Endothelial cell of umbilical vein (primary cell): Measurements from ENCODE around the gene SRGAP3. TPM values are rescaled to one million over a fixed set of nuclear protein-coding genes. Genes with fewer than 3 reads are reported as not detected.

Experiments
- BruUV-seq: library from RNA; stranded (reverse); fragments of 400-500 nt; replicated peaks from 2 replicates; lab custom pipeline; 2021; lab: Mats Ljungman, UMichigan
- CTCF ChIA-PET: fragments of 300-600, 350-600 bp; sonication (Branson Sonifier 250); formaldehyde crosslinking; loops from one replicate; lab custom pipeline; 2021; ENCODE audit warnings: antibody characterized with exemption, inconsistent platforms; lab: Charles Lee
- POLR2A ChIA-PET: fragments of 300-600, 350-600 bp; sonication (Branson Sonifier 250); formaldehyde crosslinking; loops from one replicate; lab custom pipeline; 2021; ENCODE audit warnings: antibody characterized with exemption, inconsistent platforms; lab: Charles Lee
- DNase-seq: peaks from one replicate; pipeline ENCODE4 v3.0.0-alpha.2; 2011; ENCODE audit warnings: low read depth, low spot score
- FAIRE-seq: peaks from 2 replicates; lab custom pipeline; 2011; peaks lifted over from hg19 to GRCh38; lab: Jason Lieb, UNC
- H2AFZ ChIP-seq: 2 replicates; pipeline ENCODE4 v1.6.0; 2012; ENCODE audit warnings: low read depth, low read length, control low read depth, inconsistent platforms
- H3K27ac ChIP-seq: 2 replicates; pipeline ENCODE4 v1.5.1; 2011; ENCODE audit warnings: low read depth, mild to moderate bottlenecking, control low read depth, low read length, moderate library complexity; ENCODE audit not compliant: insufficient read depth
- H3K27me3 ChIP-seq, 2 experiments: 2 replicates each; pipeline versions ENCODE4 v1.6.0 to v1.6.1; 2011; ENCODE audit warnings: low read length in 2 of 2, mixed read lengths in 1 of 2; ENCODE audit not compliant: control insufficient read depth in 2 of 2, insufficient read depth in 2 of 2
- H3K36me3 ChIP-seq, 2 experiments: 2 replicates in 1 of 2; 3 replicates in 1 of 2; pipeline ENCODE4 v1.5.1; 2011; ENCODE audit warnings: low read length in 2 of 2, mild to moderate bottlenecking in 1 of 2, moderate library complexity in 1 of 2; ENCODE audit not compliant: control insufficient read depth in 2 of 2, insufficient read depth in 2 of 2; ENCODE audit errors: extremely low read depth in 1 of 2
- H3K4me1 ChIP-seq: 3 replicates; pipeline ENCODE4 v1.5.1; 2011; ENCODE audit warnings: mild to moderate bottlenecking, low read length; ENCODE audit not compliant: control insufficient read depth, insufficient read depth; ENCODE audit errors: extremely low read depth
- H3K4me2 ChIP-seq: 2 replicates; pipeline ENCODE4 v1.6.1; 2011; ENCODE audit warnings: low read length, control low read depth, mixed read lengths; ENCODE audit not compliant: insufficient read depth
- H3K4me3 ChIP-seq, 3 experiments: fragments of 200-600 bp in 1 of 3; sonication (generic), shearing (Covaris generic) in 1 of 3; replicated peaks in 1 of 3; 2 replicates each; pipeline ENCODE4 v1.5.1; 2011 to 2016; ENCODE audit warnings: control low read depth in 3 of 3, low read length in 3 of 3, mild to moderate bottlenecking in 2 of 3, inconsistent platforms in 1 of 3, low read depth in 1 of 3, moderate library complexity in 1 of 3; ENCODE audit not compliant: insufficient read depth in 1 of 3
- H3K79me2 ChIP-seq: 2 replicates; pipeline ENCODE4 v1.6.0; 2012; ENCODE audit warnings: low read length, inconsistent platforms; ENCODE audit not compliant: control insufficient read depth, insufficient read depth
- H3K9ac ChIP-seq: replicated peaks from 2 replicates; pipeline ENCODE3; 2011; ENCODE audit warnings: low read length, control low read depth; ENCODE audit not compliant: insufficient read depth; ENCODE audit errors: extremely low read depth
- H3K9me1 ChIP-seq: replicated peaks from 3 replicates; pipeline ENCODE4 v1.6.0; 2011; ENCODE audit warnings: mild to moderate bottlenecking, low read length; ENCODE audit not compliant: control insufficient read depth, insufficient read depth; ENCODE audit errors: extremely low read depth
- H3K9me3 ChIP-seq: replicated peaks from 2 replicates; pipeline ENCODE4 v1.5.1; 2012; ENCODE audit warnings: low read length, inconsistent platforms; ENCODE audit not compliant: control insufficient read depth, insufficient read depth
- H4K20me1 ChIP-seq: replicated peaks from 2 replicates; pipeline ENCODE3; 2011; ENCODE audit warnings: mild to moderate bottlenecking, low read length; ENCODE audit not compliant: control insufficient read depth, insufficient read depth; ENCODE audit errors: extremely low read depth
- EZH2 ChIP-seq: IDR thresholded peaks from 2 replicates; pipeline ENCODE4 v1.6.1; 2012; ENCODE audit warnings: borderline replicate concordance, low read depth, mild to moderate bottlenecking, moderate library complexity, low read length, inconsistent platforms; ENCODE audit not compliant: severe bottlenecking
- FOS ChIP-seq: IDR thresholded peaks from 2 replicates; pipeline ENCODE4 v1.6.1; 2011; ENCODE audit warnings: mild to moderate bottlenecking, low read length, moderate library complexity, borderline replicate concordance; ENCODE audit not compliant: insufficient read depth
- GATA2 ChIP-seq: IDR thresholded peaks from 2 replicates; pipeline ENCODE4 v1.7.0; 2011; ENCODE audit warnings: low read depth, mild to moderate bottlenecking, moderate library complexity, mixed read lengths, low read length; ENCODE audit not compliant: insufficient read length, insufficient read depth
- JUN ChIP-seq: IDR thresholded peaks from 2 replicates; pipeline ENCODE4 v1.6.1; 2011; ENCODE audit warnings: borderline replicate concordance, low read depth; ENCODE audit not compliant: insufficient read length, insufficient read depth
- MYC ChIP-seq: IDR thresholded peaks from one replicate; pipeline ENCODE4 v1.6.1; 2011; ENCODE audit warnings: mild to moderate bottlenecking, low read depth, low read length
- POLR2A ChIP-seq: IDR thresholded peaks from 2 replicates; pipeline ENCODE4 v1.6.1; 2012; ENCODE audit warnings: low read depth, mild to moderate bottlenecking, control low read depth, low read length
- POLR2AphosphoS5 ChIP-seq: IDR thresholded peaks from 2 replicates; pipeline ENCODE4 v1.6.1; 2012; ENCODE audit warnings: low read depth, mild to moderate bottlenecking, control low read depth, low read length, moderate library complexity; ENCODE audit not compliant: insufficient read depth
- dilution Hi-C: fragments of 300-500 bp; cut with MboI; formaldehyde crosslinking; loops from one replicate; pipeline ENCODE4 v1.15.0; 2019; ENCODE audit warnings: low sequenced_read_pairs; ENCODE audit not compliant: extremely low pct_ligation_motif_present
- intact Hi-C: fragments of 100-400 bp; cut with micrococcal nuclease; formaldehyde crosslinking; loops from one replicate; pipeline ENCODE4 v1.10.0; 2022
- polyA plus RNA-seq, 4 experiments: library from polyadenylated mRNA; depleted of rRNA in 3 of 4; stranded (reverse) in 3 of 4; unstranded in 1 of 4; fragments of >200 nt; gene quantifications; 2 replicates each; pipeline versions ENCODE4 v1.2.1 to v1.2.3, GENCODE V29; 2011 to 2012; ENCODE audit warnings: missing spikeins in 1 of 4
- total RNA-seq: library from RNA; stranded (reverse); gene quantifications from 2 replicates; pipeline ENCODE4 v1.2.3, GENCODE V29; 2021
- TF ChIP-seq, protein P1 (sequence below): IDR thresholded peaks from 2 replicates; pipeline ENCODE4 v1.6.1; 2011; ENCODE audit not compliant: insufficient read depth, insufficient read length
- TF ChIP-seq, protein P2 (sequence below), 2 donors: IDR thresholded peaks; 1 replicate in 1 of 2; 2 replicates in 1 of 2; pipeline ENCODE4 v1.5.1; 2011; ENCODE audit warnings: low read length in 2 of 2, mild to moderate bottlenecking in 2 of 2, moderate library complexity in 2 of 2, control low read depth in 1 of 2, inconsistent platforms in 1 of 2, low read depth in 1 of 2; ENCODE audit not compliant: insufficient read depth in 1 of 2; ENCODE audit errors: extremely low read depth in 1 of 2

Gene SRGAP3
- total and polyA plus RNA-seq, 2 donors (not counting 3 experiments of a cell fraction or from before 2014, with no cell fraction given) = 0.06 TPM; not detected in 1

DNA sequence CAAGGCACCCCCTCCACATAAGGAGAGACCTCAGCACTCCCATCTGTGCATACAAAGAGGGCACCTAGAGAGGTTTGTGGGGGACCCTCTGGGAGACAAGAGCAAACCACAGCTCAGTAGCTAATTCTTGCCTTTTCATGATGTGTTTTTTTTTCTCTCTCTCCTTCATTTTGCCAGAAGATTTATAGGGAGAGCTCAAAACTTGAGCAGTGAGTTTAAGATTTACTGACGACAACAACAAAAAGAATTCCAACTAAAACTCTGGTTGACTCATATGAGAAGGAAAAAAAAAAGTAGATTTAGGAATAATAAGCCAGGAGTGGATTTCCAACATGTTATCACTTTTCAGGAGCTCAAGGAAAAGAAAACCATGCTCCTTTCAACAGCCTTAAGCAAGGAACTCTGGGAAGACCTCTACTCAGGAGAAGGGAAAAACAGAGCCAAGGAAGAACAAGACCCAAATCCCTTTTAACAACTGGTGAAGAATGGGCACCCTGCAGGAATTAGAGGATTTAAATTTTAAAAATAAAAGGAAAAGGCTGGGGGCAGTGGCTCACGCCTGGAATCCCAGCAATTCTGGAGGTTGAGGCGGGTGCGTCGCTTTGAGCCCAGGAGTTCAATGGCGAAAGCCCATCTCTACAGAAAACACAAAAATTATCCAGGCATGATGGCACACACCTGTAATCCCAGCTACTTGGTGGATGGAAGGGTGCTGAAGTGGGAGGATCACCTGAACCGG lies 228.0 kb downstream of the SRGAP3 start:
- Histone ChIP-seq H3K9me1 (no peaks in the 10 kb centered on the region), H3K4me1 (no peaks in the 10 kb centered on the region), H2AFZ (no peak overlapping the region), H4K20me1 (no peaks in the 10 kb centered on the region), H3K27me3 (no peaks in the 10 kb centered on the region), H3K36me3 (no peaks in the 10 kb centered on the region), H3K9ac (no peak overlapping the region), H3K79me2 (no peaks in the 10 kb centered on the region), H3K4me3 (no peak overlapping the region), H3K4me2 (no peak overlapping the region), H3K9me3 (no peaks in the 10 kb centered on the region), H3K27ac (no peak overlapping the region)
- TF ChIP-seq, protein P1, sequence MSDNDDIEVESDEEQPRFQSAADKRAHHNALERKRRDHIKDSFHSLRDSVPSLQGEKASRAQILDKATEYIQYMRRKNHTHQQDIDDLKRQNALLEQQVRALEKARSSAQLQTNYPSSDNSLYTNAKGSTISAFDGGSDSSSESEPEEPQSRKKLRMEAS = no peak
- dilution Hi-C loops = no loop called here
- FAIRE-seq (no peak), DNase-seq (no peak)
- ChIA-PET CTCF (interaction anchor here (1.0 kb wide), 2 partner anchors 10 to 252 kb away, joined by 3 read pairs; partner anchors contain the start of gene OXTR), POLR2A (no interaction called here)
- BruUV-seq = no TSS peak
- intact Hi-C loops = no loop called here

DNA sequence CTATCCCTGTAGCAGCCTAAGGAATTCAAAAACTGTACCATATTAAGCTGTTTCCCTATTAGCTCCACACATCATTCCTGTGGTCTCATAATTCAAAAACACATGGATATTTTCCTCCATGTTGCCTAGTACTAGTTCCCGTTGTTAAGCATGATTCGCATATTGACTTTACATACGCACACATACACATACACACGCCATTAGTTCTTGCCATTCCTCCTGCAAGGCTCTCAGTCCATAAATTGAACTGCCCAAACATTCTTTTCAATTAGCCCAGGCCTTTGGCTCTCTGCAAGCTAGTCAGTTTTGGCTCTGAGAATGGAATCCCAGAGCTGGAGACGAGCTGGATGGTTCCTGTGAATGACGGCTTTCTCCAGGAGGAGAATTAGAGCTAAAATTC lies 229.0 kb downstream of the SRGAP3 start:
- Histone ChIP-seq H3K9ac (no peak overlapping the region), H2AFZ (no peak overlapping the region), H3K79me2 (no peaks in the 10 kb centered on the region), H3K4me1 (no peaks in the 10 kb centered on the region), H3K9me3 (no peaks in the 10 kb centered on the region), H3K4me3 (no peak overlapping the region), H3K36me3 (no peaks in the 10 kb centered on the region), H3K27me3 (no peaks in the 10 kb centered on the region), H3K9me1 (no peaks in the 10 kb centered on the region), H3K4me2 (no peak overlapping the region), H4K20me1 (no peaks in the 10 kb centered on the region), H3K27ac (no peak overlapping the region)
- intact Hi-C loops (no loop called here), dilution Hi-C loops (no loop called here)
- TF ChIP-seq GATA2 (no peak), EZH2 (no peak), JUN (no peak), FOS (no peak), POLR2AphosphoS5 (no peak), POLR2A (no peak), MYC (no peak)
- TF ChIP-seq, protein P2, sequence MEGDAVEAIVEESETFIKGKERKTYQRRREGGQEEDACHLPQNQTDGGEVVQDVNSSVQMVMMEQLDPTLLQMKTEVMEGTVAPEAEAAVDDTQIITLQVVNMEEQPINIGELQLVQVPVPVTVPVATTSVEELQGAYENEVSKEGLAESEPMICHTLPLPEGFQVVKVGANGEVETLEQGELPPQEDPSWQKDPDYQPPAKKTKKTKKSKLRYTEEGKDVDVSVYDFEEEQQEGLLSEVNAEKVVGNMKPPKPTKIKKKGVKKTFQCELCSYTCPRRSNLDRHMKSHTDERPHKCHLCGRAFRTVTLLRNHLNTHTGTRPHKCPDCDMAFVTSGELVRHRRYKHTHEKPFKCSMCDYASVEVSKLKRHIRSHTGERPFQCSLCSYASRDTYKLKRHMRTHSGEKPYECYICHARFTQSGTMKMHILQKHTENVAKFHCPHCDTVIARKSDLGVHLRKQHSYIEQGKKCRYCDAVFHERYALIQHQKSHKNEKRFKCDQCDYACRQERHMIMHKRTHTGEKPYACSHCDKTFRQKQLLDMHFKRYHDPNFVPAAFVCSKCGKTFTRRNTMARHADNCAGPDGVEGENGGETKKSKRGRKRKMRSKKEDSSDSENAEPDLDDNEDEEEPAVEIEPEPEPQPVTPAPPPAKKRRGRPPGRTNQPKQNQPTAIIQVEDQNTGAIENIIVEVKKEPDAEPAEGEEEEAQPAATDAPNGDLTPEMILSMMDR (IDR thresholded peaks at IDR 0.05; ENCODE audit: extremely low read depth in 1 of 2, insufficient read depth in 1 of 2, low read depth in 1 of 2, low read length in 2 of 2) = no peak
- TF ChIP-seq, protein P1 = no peak
- POLR2A ChIA-PET = no interaction called here
- no TSS peak for BruUV-seq
- no peak for DNase-seq
- CTCF ChIA-PET = interaction anchor here (1.0 to 1.3 kb wide), 2 partner anchors 9 to 33 kb away, joined by 3 read pairs; no protein-coding TSS in a partner anchor
- no peak for FAIRE-seq
